GM21367 (cell line): Measurements from ENCODE around the gene DDX19B.
"Not testable (repeated sequence)": the region's sequence is repeated elsewhere in the genome, so short reads cannot be mapped to it uniquely, and the experiment has no call there.

Experiments
- ATAC-seq: cut with Tn5 transposase; IDR thresholded peaks from one replicate; pipeline ENCODE4 v1.9.1; 2021; ENCODE audit not compliant: unreplicated experiment

DDX19B gene

DNA sequence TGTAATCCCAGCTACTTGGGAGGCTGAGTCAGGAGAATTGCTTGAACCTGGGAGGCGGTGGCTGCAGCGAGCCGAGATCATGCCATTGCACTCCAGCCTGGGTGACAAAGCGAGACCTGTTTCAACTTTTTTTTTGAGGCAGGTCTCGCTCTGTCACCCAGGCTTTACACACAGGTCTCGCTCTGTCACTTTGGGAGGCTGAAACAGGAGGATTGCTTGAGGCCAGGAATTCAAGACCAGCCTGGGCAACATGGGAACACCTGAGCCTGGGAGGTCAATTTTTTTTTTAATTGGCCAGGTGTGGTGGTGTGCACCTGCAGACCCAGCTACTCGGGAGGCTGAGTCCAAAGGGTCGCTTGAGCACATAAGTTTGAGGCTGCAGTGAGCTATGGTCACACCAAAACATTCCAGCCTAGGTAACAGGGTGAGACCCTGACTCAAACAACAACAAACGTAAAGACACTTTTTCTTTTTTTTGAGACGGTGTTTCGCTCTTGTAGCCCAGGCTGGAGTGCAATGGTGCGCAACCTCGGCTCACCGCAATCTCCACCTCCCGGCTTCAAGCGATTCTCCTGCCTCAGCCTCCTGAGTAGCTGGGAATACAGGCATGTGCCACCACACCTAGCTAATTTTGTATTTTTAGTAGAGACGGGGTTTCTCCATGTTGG, 11.5 kb upstream of the DDX19B start:
- ATAC-seq = not testable (repeated sequence)

DNA sequence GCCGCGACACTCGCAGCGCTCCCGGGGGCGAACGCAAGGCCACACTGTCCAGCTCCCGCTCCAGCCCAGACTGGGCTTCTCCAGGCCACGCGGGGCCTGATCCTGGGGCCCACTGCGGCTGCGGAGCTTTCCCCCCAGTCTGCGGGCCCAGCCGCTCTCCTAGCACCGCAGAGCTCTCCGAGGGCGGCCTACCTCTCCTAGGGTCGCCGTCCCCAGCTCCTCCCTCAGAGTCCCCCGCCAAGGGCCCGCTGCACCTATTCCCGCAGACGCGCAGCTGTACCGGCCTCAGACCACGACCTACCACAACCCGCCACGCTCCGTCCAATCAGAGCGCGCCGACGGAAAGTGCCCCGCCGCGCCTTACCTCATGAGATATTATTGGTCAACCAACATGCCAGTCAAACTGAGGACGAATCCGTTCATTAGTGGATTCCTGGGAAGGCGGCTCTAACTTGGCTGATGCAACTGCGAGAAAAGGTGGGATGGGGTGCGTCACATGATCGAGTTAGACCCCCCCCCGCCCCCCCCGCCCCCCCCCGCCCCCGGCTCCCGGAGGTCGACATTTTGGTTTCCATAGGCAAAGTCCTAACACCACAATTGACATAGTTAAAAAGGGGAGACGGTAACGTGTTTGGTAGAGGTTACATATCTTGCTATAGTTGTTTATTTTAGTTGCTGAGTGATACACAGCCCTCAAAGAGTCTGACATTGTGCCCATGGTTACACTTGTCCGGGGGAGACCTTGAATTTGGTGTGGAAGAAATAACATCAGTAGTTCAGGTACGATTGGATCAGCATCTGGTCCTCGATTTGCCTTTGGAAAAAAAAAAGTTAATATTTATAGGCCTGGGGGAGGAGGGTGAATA, 9.5 kb upstream of the DDX19B start, which contains the start of gene AARS1:
AARS1 (minus strand) TSS at position 278 of the 866 bp plus-strand sequence. CDS start 6,743 bp downstream, outside the sequence.
- peak; percentile 95 for ATAC-seq

DNA sequence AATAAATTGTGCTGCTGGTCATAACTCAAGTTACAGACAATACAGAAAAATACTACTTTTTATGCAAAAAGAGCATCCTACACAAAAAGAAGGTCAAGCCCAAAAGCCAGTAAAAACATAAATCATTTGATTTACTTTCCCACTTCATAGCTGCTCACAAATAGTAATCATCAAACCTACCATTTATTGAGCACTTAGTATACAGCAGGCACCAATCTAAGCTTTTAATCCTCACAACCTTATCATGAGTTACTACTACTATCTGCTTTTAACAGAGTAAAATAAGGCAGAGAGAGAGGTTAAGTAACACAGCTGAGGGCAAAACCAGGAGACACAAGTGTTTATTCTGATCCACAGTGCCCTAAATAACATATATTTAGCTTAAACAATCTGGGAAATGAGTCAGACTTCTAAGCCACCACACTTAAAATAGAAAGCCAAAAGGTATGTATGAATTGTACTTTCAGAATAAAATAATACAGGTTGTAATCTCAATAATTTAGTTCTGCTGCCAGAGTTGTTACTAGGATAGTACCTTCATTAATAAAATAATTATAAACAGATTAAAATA, 8.0 kb upstream of the DDX19B start:
- ATAC-seq = no peak

- ATAC-seq = not testable (repeated sequence)
Observed at GRCh38 chr16:70292148-70292547, 6.8 kb upstream of the DDX19B start.

- ATAC-seq = no peak
Observed at GRCh38 chr16:70294385-70295025, 4.5 kb upstream of the DDX19B start.

- no peak for ATAC-seq
Observed at GRCh38 chr16:70295634-70296033, 3.4 kb upstream of the DDX19B start.

DNA sequence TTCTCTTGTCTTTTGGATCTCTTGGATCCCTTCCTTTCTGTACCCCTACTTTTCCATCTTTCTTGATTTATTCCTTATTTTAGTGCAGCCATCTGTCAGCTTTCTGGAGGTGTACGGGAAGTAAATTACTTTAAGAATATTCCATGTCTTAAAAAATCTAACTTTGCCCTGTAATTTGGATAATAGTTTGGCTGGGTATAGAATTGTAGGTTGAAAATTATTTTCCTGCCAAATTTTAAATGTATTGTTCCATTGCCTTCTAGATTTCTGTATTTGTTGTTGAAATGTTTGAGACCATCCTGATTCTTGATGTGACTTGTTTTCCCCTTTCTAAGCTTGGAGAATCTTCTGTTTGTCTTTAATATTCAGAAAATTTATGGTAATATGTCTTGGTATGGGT, 2.1 kb downstream of the DDX19B start:
- no peak for ATAC-seq

DNA sequence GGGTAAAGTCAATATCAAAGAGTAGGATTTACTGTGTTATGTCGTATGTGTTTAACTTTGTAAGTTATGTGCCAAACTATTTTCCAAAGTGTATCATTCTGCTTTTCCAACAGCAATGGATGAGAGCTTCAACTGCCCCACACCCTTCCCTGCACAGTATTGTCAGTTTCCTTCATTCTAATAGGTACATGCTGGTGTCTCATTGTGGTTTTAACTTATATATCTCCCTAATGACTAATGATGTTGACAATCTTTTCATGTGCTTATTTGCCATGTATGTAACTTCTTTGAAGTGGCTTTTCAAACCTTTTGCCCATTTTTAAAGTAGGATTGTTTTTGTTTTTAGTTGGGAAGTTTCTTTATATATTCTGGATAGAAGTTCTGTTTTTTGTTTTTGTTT, 3.8 kb downstream of the DDX19B start:
- no peak for ATAC-seq

- no peak for ATAC-seq
Observed at GRCh38 chr16:70304892-70305448, 6.0 kb downstream of the DDX19B start.

DNA sequence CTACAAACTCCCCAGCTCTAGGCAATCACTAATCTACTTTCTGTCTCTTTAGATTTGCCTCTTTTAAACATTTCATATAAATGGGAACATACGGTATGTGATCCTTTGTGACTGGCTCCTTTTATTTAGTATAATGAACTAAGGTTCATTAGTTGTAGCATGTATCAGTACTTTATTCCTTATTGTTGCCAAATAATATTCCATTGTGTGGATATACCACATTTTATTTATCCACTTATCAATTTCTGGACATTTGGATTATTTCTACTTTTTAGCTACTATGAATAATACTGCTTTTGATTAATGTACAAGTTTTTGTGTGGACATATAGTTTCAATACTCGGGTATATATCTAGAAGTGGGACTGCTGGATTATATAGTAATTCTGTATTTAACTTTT, 7.9 kb downstream of the DDX19B start:
- no peak for ATAC-seq

GRCh38 chr16:70307726-70308125, 8.7 kb downstream of the DDX19B start:
- not testable (repeated sequence) for ATAC-seq

GRCh38 chr16:70320121-70320520, 21.1 kb downstream of the DDX19B start:
- ATAC-seq = no peak

GRCh38 chr16:70324998-70325747, 26.2 kb downstream of the DDX19B start:
- no peak for ATAC-seq

GRCh38 chr16:70331091-70331490, 32.1 kb downstream of the DDX19B start:
- ATAC-seq = no peak

GRCh38 chr16:70331588-70332358, 32.8 kb downstream of the DDX19B start:
- no peak for ATAC-seq

- not testable (repeated sequence) for ATAC-seq
Observed at GRCh38 chr16:70332728-70333127, 33.7 kb downstream of the DDX19B start.

DNA sequence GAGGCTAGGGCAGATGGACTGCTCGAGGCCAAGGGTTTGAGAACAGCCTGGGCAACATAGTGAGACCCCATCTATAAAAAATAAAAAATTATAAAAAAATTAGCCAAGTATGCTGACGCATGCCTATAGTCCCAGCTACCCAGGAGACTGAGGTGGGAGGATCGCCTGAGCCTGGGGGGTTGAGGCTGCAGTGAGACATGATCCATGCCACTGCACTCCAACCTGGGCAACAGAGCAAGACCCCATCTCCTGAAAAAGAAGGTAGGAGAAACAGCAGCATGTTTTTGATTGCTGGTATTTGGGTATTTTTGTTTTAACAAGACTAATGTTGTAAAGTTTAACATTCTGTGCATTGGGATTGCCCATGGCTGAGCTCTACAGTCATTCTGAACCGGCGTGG, 38.8 kb downstream of the DDX19B start:
- ATAC-seq = no peak

- no peak for ATAC-seq
Observed at GRCh38 chr16:70341600-70341999, 42.6 kb downstream of the DDX19B start.

DNA sequence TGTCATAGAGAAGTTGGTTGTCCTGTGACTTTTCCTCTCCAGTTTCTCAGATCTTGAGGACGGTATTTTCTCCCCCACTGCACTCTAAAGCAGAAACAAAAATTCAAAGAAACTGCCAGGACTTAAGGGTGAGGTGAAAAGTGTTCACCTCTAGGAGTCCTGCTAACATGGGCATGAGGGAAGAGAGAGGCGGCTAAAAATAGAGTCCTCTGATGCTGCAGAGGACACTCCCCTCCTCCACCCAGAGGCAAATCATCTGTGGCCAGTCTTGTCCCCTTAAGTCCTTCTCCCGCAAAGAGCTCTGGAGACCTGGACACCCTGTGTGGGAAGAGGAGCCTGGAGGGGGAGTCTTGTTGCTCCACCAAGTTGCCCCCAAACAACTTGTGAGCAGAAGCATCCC, 43.0 kb downstream of the DDX19B start:
- ATAC-seq = no peak

GRCh38 chr16:70345840-70346239, 46.9 kb downstream of the DDX19B start:
- ATAC-seq = no peak
